GM19043 (cell line): ENCODE measurements around the gene TRIM37.

Experiments
- ATAC-seq: cut with Tn5 transposase; IDR thresholded peaks from one replicate; pipeline ENCODE4 v1.9.1; 2021; ENCODE audit warnings: low read depth; ENCODE audit not compliant: unreplicated experiment

TRIM37 gene

DNA sequence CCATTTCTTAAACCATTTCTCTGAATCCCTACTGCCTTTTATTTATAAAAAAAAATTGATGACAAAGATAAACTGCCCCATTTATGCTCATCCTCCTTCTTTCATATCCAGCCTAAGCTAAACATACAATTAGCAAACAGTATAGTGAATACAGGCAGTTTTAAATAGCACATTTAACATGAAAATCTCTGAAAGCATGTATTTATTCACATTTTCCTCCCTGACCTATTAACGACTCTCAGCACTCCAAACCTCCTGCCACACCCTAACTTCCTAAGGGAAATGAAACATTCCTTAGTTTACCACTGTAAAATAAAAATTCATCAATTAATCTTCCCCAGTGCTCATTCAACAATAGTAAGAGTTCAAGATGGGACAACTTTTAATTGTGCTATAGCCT is 56.9 kb downstream of the TRIM37 start:
- ATAC-seq = no peak

DNA sequence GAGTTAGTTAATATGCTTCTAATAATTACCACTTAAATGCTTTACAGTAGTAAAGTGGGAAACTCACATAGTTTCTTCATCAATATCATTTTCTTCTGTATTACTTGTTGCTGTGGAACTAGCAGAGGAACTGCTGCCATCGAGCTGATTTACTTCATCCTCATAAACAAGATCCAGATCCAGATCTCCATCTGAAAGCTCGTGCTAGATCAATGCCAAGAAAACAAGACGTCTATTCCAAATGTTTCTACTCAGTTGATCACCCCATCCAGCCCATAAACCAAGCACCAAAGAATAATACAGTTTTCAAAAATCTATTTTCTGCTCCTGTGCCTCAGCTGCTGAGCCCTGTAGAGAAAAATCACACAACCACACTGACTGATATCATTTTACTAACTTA is 59.1 kb downstream of the TRIM37 start:
- ATAC-seq = no peak

DNA sequence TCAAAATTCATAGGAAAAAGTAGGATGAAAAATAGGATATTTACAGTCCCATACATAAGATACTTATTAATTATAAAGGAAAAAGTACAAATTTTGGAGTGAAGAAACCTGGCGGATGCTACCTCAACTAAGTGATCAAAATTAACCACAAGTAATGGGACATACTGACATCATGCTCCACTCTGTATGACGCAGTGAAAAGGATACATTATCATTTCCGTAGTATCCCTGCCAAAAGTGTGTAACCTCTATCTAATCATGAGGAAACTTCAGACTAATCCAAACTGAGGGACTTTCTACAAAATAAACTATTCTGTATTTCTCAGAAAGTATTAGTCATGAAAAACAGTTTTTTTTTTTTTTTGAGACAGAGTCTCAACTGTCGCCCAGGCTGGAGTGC is 60.5 kb downstream of the TRIM37 start:
- no peak for ATAC-seq

DNA sequence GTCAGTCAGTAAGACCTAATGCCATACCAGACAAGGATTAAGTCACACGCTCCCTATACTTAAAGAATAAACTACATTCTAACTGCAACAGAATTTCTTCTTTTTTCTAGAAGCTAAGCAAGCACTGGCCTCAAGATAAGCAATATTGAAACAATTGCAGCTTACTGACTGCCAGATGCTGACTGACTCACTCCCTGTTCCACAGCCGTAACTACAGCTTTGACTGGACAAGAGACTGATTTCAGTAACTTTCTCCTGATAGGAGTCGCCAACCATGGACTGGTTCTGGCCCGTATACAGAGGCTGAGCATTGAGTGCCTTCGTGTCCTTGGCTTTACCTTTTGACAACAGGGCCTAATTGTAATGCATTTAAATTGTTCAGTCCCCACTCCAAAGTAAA is 67.9 kb downstream of the TRIM37 start:
- no peak for ATAC-seq

DNA sequence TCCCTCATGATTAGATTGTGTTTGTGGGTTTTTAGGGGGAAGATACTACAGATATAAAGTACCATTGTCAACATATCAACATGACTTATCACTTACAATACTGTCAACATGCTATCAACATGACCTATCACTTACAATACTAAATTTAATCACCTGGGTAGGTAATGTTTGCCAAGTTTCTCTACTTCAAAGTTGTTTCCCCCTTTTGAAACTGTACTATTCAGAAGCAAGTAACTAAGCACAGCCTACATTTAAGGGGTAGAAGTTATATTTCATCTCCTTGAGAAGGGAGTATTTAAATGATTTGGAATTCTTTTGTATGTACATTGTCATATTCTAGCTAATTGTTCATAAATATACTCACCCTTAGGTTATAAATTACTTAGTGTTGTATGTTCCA is 68.7 kb downstream of the TRIM37 start:
- no peak for ATAC-seq

DNA sequence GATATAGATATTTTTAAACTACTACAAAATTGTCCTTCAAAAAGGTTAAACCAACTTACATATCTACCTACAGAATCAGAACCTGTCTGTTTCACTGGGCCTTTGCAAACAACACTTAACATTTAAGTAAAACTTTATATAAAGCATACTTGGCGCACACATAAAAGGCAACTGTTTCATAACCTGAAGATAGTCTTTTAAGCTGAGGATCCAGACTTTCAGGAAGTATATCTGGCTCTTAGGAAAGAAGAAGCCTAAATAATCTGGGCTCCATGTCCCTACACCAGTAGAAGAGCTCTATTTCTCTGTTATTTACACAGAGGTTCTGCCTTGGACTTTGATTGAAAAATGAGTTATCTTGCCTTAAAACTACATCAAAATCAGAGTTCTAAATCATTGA is 75.9 kb downstream of the TRIM37 start:
- no peak for ATAC-seq

DNA sequence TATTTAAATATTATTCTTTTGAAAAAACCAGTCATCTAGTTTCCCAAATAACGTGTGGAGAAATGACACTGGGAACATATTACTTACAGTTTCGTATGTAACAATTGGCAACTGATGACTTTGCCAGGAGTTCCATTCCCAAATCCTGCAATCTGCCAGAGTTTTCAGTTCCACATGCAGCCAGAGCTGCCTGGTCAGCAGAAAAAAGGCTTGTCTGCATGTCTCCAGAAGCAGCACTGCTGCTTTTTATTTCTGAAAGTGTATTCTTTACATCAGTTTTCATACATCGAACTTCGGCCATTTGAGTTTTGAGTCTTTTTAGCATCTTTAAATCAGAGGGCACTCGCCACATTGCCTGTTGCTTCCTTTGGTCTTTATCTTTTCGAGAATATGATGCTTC is 78.4 kb downstream of the TRIM37 start:
- no peak for ATAC-seq

DNA sequence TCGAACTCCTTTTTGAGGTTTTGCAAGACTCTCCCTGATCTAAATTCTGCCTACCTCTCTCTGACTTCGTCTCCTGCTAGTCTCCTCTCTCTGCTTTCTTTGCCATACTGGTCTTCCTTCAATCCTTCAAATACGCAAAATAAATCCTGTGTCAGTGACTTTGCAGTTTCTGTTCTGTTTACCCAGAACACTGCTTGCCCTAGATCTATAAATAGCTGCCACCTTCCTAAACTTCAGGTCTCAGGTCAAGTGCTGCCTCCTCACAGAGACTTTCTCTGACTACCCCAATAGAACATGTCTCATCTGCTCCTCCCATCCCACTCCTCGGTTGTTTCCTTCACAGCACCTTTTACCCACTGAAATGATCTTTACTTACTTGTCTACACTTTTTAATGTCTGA is 78.9 kb downstream of the TRIM37 start:
- no peak for ATAC-seq

DNA sequence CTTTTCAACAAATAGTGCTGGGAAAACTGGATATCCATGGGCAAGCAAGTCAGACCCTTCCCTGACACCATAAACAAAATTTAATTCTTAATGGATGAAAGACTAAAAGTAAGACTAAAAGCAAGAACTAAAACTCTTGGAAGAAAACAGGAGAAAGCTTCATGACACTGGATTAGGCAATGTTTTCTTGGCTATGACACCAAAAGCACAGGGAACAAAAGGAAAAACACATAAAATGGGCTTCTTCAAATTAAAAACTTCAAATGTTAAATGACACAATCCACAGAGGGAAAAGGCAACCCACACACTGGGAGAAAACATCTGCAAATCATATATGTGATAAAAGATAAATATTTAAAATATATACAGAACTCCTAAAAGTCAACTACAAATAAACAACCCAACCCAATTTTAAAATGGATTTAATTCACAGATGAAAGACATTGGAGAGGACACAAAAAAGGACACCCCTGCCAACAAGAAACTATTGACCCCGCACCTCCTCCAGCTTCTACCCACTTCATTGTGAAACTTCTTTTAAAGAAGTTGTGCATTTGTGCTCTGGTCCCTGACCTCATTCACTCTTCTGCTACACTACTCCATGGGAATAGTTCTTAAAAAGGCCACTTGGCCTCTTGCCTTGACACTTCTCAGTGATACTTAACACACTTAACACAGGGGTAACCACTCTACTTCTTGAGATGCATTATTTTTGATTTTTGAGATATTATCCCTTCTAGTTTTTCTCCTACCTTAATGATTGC is 80.3 kb downstream of the TRIM37 start:
- ATAC-seq = no peak

DNA sequence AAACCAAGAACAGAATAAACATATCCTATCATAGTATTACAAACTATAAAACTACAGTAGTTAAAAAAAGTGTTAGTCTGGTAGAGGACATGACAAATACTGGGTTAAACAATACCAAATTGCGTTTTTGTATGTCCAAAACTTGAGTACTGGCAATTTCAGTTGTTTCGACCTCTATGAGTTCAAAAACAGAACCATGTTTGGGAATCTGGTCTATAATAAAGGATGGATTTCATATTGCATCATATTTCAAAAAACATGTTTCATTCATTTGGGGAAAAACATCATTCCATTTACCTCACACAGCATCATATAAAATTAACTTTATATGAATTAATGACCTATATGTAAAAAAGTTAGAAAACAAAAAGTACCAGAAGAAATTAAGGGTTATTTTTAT is 81.8 kb downstream of the TRIM37 start:
- ATAC-seq = no peak

DNA sequence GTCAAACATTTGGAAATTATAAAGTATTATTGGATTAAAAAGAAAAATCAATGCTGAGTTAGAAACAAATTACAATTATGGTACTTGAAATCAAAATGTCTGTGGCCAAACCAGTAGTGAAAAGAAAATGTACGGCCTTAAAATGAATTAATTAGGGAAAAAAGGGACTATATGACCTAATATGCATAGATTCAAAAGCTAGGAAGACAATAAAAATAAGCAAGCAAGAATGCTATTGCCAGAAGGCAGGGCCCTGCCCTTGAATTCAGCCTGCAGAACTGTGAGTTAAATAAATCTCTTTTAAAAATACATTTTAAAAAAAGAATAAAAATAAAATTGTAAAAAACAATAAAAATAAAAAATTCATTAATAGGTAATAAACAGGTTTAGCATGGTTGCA is 88.7 kb downstream of the TRIM37 start:
- no peak for ATAC-seq

DNA sequence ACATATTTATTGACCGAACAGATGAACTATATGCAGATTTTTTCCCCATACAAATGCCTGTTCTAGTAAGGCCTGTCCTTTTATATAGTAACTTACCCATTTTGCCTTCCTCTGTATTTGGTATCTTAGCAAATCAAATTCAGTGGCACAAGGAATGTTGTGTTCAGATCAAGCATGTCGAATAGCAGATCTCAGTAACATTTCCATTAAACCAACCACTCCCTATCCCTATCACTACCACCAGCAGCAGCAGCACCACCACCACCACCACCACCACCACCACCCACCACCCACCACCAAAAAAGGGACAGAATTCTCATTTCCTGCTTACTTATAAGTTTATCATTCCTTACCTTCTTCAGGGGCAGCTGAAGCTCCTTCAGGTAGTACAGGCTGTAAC is 94.7 kb downstream of the TRIM37 start:
- ATAC-seq = no peak

DNA sequence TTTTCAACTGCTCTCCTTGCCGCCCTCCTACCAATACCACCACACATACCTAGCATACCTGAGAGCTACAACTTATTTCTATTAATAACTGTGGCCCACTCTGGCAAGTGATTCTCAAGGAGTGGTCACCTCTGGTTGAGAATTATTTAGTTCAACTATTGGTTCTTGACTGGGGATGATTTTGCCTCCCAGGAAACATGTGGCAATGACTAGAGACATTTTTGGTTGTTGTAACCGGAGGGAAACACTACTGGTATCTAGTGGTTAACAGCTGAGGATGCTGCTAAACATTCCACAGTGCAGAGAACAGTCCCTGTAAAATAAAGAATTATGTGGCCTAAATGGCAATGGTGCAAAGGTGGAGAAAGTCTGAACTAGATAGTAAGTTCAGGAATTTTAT is 96.7 kb downstream of the TRIM37 start:
- no peak for ATAC-seq

DNA sequence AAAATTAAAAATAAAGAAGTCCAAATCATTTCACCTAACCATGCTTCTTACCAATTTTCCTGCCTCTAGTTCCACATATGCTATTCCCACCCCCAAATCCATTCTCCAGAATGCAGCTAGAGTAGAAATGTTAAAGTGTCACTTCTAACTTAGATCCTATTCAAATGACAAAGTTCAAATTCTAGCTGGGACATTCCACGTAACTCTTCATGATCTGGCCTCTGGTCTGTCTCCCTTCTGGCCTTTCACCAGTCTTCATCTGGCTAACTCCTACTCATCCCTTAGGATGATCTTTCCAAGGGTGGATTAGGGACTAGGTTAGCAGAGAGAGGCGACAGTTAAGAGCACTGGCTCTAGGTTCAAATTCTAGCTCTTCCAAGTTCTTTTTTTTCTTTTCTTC is 97.9 kb downstream of the TRIM37 start:
- ATAC-seq = no peak

DNA sequence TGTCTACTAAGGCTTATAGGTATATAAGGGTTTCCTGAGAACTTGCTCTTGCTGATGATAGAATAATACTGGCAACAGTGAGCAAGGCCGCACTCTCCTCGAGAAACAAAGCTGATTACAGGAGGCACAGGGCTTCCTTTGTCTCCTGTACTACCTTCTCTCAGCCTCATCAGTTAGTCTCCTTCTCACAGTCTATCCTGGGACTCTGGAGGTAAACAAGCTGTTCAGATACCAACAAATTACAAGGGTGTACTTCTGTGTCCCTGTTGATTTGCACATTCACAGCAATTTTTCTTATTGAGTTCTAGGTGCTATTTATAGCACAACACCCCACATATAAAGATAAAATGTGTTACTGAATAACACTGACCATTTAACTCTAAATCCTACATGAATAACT is 98.7 kb downstream of the TRIM37 start:
- ATAC-seq = no peak

DNA sequence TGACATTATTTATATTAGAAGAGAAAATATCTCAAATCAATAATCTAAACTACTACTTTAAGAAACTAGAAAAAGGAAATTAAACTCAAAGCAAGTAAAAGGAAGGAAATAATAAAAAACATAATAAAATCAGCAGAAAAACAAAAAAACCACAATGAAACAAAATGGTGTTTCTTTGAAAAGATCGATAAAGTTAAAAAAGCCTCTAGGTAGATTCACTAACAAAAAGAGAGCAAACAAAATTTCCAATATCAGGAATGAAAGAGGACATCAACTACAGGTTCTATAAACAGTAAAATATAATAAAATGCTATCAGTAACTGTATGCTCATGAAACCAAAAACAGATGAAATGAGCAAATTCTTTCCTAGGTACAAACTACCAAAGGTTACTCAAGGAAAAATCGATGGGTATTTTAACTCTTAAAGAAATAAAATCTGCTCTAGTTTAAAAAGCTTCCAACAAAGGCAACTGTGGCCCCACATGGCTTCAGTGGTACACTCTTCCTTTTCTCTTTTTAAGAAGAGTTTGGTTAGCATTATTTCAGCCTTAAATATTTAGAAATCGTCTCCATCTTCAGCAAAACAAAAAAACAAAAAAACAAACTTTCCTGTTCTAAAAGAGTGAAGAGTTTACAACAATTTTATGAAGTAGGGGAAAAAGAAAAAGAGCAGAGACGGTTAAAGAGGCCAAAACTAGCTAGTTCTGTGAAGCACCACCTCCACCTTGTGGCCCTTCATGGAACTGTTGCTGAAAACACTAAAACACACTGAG is 102.2 kb downstream of the TRIM37 start:
- ATAC-seq = no peak

DNA sequence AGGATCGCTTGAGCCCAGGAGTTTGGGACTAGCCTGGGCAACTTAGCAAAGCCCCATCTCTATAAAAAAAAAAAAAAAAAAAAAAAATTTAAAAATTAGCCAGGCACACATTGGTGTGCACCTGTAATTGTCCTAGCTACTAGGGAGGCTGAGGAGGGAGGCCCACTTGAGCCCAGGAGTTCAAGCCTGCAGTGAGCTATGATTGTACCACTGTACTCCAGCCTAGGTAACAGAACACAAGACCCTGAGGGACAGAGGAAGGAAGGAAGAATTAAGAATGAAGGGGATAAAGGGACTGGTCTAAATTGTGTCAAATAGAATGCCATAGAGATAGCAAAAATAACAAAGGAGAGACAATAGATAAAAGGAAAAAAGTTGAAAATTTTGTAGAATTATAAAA is 102.8 kb downstream of the TRIM37 start:
- ATAC-seq = no peak

DNA sequence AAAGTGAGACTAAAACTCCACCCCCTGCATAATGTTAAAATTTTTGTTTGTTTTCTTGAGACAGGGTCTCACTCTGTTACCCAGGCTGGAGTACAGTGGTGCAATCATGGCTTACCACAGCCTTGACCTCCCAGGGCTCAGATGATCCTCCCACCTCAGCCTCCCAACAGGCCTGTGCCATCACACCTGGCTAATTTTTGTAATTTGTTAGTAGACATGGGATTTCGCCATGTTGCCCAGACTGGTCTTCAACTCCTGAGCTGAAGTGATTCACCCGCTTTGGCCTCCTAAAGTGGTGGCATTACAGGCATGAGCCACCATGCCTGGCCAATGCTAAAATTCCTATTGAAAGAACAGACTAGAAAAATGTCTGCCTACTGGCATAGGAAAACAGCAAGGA is 103.8 kb downstream of the TRIM37 start:
- ATAC-seq = no peak

DNA sequence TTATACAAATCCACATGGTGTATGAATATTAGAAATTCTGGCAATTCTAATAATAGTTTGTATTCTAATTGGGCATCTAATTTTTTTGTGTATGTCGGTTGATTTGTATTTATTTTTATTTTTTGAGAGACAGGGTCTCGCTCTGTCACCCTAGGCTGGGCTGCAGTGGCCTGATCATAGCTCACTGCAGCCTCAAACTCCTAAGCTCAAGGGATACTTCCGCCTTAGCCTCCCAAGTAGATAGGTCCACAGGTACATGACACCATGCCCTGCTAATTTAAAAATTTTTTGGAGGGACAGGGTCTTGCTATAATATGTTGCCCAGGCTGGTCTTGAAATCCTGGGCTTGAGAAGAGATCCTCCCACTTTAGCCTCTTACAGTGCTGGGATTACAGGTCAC is 104.6 kb downstream of the TRIM37 start:
- ATAC-seq = no peak

DNA sequence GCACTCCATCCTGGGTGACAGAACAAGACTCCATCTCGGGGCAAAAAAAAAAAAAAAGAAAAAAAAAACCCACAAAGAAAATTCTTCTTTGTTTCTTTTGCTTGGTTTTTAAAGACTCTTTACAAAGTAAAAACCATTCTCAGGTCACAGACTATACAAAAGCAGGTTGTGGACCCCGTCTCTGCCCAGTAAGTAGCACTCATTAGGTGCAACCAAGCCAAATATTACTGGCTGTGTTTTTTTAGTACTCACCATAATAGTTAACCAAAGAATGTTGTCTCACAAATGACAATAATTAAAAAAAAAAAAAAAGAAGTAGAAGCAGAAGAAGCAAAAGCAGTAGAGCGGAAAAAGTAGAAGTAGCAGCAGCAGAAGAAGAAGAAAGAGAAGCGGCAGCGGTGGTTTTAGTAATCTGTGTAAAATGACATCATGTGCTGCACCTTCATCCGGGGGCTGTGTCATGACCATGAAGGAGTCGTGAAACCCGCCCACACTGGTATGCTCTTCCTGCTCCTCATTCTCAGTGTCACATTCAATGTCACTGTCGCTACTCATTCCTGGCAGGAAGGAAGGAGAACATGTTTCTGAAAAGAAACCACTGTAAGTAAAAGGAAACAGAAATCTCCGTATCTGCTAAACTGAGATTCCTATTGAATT is 105.4 kb downstream of the TRIM37 start:
- ATAC-seq = peak; percentile 96

DNA sequence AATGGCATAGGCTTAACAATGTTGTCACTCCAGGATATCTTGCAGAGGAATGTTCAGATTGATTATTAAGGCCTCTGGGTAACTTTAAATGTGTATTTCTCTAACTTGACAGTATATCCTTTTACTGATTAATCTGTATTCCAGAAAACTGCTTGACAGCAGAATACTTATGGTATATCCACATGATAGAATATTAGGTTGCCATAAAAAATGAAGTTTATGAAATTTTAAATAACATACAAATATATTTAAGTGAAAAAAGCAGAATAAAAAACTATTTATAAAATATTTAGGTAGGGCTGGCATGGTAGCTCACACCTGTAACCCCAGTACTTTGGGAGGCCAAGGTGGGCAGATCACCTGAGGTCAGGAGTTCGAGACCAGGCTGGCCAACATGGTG is 106.7 kb downstream of the TRIM37 start:
- ATAC-seq = no peak

DNA sequence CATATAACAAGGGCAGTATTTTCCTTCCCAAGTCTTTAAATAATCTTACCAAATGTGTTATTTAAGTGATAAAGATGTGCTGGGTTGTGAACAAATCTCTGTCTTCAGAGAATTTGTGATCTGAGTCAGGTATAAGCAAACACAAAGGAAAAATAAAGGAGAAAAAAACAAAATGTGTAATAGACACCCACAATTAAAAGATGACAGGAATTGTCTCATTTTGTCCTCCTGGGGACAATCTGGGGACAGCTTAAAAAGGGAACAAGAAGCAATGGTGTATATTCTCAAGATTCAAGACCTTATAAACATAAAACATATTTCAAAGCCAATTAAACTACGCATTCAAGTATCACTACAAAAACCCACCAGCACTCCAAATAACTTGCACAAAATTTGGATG is 107.2 kb downstream of the TRIM37 start:
- no peak for ATAC-seq
